Renal cortical epithelial cell (primary cell): ENCODE results near the gene LRCH2. TPM values are rescaled to one million over a fixed set of nuclear protein-coding genes. Genes with fewer than 3 reads are reported as not detected.

ENCODE experiments used
- DNase-seq: peaks from one replicate; pipeline ENCODE4 v3.0.0-alpha.2; 2011; ENCODE audit warnings: low read depth
- total RNA-seq: library from RNA; depleted of rRNA; stranded (reverse); fragments of >200 nt; gene quantifications from 2 replicates; pipeline ENCODE4 v1.2.3, GENCODE V29; 2014

The LRCH2 gene
- total RNA-seq, 1 donor from 2014 or later, result 7.4 TPM

GRCh38 chrX:115067812-115068211 lies 166.1 kb downstream of the LRCH2 start:
- DNase-seq, result no peak

DNA sequence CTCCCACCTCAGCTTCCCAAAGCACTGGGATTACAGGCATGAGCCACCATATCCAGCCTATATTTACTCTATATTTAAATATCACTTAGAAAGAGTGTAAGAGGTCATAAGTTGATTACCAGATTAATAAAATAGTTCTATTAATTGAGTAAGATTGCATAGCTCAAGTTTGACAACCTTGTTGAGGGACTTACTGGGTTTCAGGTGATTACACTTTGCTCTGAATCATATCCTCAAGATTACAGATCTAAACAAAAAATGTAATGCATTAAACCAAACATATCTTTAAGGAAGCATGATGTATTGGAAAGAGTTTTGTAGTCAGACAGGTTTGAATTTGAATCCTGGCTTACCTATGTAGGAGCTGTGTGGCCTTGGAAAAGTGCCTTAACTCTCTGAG lies 168.6 kb downstream of the LRCH2 start:
- DNase-seq, result no peak

Other genes starting within 250 kb of the LRCH2 start
- gene IL13RA2, start 216.5 kb downstream of the LRCH2 start, total RNA-seq, result 1.5 and 2.4 TPM in 2 replicates
- gene RBMXL3, start 44.7 kb downstream of the LRCH2 start, total RNA-seq, result not detected in 2 replicates
- gene LUZP4, start 55.6 kb upstream of the LRCH2 start, total RNA-seq, result not detected in 2 replicates